Measurements from ENCODE around the gene INTS11. TPM values are rescaled to one million over a fixed set of nuclear protein-coding genes. Genes with fewer than 3 reads are reported as not detected.

INTS11 gene
- total and polyA plus RNA-seq, 2 donors (not counting 1 experiment from before 2014, with no cell fraction given): 149 to 245 TPM

DNA sequence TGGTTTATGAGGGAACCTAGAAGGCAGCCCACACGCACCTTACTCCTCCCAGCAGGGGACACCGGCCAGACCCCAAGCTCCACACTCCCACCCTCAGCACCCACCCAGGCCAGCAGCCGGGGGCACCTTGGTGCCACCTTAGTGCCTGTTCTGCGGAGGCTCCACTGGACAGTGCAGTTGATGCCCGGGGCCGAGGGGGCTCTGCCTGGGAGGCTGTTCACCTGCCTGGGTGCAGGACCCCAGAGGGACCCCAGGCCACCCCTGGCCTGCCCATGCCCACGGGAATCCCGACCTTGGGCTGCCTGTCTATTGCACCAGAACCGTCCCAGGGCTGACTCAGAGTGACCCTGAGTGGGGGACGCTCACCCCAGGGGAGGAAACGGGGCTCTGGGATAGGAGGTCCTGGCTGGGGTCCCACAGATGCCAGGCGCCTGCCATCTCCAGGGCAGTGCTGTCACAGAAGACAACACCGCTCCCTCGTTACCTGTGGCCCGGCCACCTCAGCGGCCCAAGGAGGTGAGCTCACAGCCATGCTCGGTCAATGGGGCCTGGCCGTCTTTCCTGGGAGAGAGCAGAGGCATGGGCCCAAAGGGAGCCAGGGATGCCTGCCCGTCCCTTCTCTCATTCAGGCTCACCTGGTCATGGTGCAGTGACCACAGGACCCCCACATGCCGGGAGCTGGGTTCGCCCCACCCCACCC lies 43.5 kb downstream of the INTS11 start:
- Histone ChIP-seq H2AFZ (ENCODE audit: insufficient read depth, low read depth, low read length, poor library complexity, severe bottlenecking) (no peak overlapping the region), H3K4me3 (ENCODE audit: control extremely low read depth in 1 of 5, extremely low read depth in 1 of 5, insufficient read depth in 1 of 5, low read depth in 2 of 5, low read length in 4 of 5) (no peak overlapping the region), H3K9ac (ENCODE audit: low read length) (no peak overlapping the region), H3K4me1 (ENCODE audit: control insufficient read depth in 2 of 2, insufficient read depth in 2 of 2, low read length in 2 of 2) (peaks cover 0 to 3% of the 10 kb centered on the region in 2 donors), H3K36me3 (replicated peaks in 1 of 2; ENCODE audit: control extremely low read depth in 1 of 2, control insufficient read depth in 1 of 2, extremely low read depth in 1 of 2, insufficient read depth in 2 of 2, low read length in 1 of 2) (no peaks in the 10 kb centered on the region), H4K20me1 (ENCODE audit: control insufficient read depth, insufficient read depth, low read length, poor library complexity, severe bottlenecking) (no peaks in the 10 kb centered on the region), H3K4me2 (replicated peaks; ENCODE audit: low read depth, low read length, poor library complexity, severe bottlenecking) (no peak overlapping the region), H3K79me2 (ENCODE audit: control insufficient read depth, insufficient read depth, low read length) (no peaks in the 10 kb centered on the region), H3K27me3 (replicated peaks in 1 of 4; ENCODE audit: control extremely low read depth in 1 of 4, control insufficient read depth in 3 of 4, insufficient read depth in 4 of 4, low read length in 3 of 4) (no peaks in the 10 kb centered on the region), H3K9me3 (ENCODE audit: control extremely low read depth in 1 of 3, control insufficient read depth in 2 of 3, insufficient read depth in 1 of 3, low read length in 2 of 3) (no peaks in the 10 kb centered on the region), H3K27ac (ENCODE audit: low read length in 2 of 2) (no peak overlapping the region)
- Mint-ChIP-seq H3K9me3 (ENCODE audit: insufficient read depth) (no peaks in the 10 kb centered on the region), H3K27me3 (no peaks in the 10 kb centered on the region), H3K27ac (no peak overlapping the region), H3K4me1 (peaks cover 3% of the 10 kb centered on the region), H3K4me3 (no peak overlapping the region)
- TF ChIP-seq, protein P1, sequence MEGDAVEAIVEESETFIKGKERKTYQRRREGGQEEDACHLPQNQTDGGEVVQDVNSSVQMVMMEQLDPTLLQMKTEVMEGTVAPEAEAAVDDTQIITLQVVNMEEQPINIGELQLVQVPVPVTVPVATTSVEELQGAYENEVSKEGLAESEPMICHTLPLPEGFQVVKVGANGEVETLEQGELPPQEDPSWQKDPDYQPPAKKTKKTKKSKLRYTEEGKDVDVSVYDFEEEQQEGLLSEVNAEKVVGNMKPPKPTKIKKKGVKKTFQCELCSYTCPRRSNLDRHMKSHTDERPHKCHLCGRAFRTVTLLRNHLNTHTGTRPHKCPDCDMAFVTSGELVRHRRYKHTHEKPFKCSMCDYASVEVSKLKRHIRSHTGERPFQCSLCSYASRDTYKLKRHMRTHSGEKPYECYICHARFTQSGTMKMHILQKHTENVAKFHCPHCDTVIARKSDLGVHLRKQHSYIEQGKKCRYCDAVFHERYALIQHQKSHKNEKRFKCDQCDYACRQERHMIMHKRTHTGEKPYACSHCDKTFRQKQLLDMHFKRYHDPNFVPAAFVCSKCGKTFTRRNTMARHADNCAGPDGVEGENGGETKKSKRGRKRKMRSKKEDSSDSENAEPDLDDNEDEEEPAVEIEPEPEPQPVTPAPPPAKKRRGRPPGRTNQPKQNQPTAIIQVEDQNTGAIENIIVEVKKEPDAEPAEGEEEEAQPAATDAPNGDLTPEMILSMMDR (IDR thresholded peaks at IDR 0.05): no peak
- no peak for TF ChIP-seq EZH2 (IDR thresholded peaks at IDR 0.05; ENCODE audit: borderline replicate concordance, insufficient read depth, low read depth, low read length, poor library complexity, severe bottlenecking)
- no peak for ATAC-seq (ENCODE audit: low read depth)
- no peak for DNase-seq
- POLR2A ChIA-PET: interaction anchor here (0.6 to 0.8 kb wide), 2 partner anchors 11 to 268 kb away, joined by 3 to 6 read pairs; no protein-coding TSS in a partner anchor
- 90% methylated on average over 19 of the region's 21 CpGs for WGBS (ENCODE audit: insufficient coverage)
- CTCF ChIA-PET: no interaction called here
- intact Hi-C loops (cut with micrococcal nuclease): no loop called here

DNA sequence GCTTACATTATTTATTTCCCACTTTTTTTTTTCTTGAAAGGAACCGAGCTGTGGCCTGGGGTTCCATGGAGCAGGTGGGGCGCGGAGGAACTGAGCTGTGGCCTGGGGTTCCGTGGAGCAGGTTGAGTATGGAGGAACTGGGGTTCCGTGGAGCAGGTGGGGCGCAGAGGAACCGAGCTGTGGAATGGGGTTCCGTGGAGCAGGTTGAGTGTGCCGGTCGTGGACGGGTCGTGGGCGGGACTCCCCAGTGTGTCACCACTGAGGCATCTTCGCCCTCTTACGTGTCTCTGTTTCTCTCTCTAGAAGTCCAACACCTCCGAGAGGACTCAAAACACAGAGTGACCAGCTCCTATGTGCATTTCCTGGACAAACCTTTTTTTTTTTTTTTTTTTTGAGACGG lies 45.4 kb downstream of the INTS11 start:
- 96% methylated on average over 12 of the region's 17 CpGs for WGBS (ENCODE audit: insufficient coverage)
- no peaks in the 10 kb centered on the region for H3K27me3 Mint-ChIP-seq
- no peak overlapping the region for H3K27ac Mint-ChIP-seq
- no peak overlapping the region for H3K4me3 Mint-ChIP-seq
- Histone ChIP-seq H2AFZ (ENCODE audit: insufficient read depth, low read depth, low read length, poor library complexity, severe bottlenecking) (no peak overlapping the region), H3K9ac (ENCODE audit: low read length) (no peak overlapping the region), H3K27ac (ENCODE audit: low read length in 2 of 2) (no peak overlapping the region), H3K4me3 (ENCODE audit: control extremely low read depth in 1 of 5, extremely low read depth in 1 of 5, insufficient read depth in 1 of 5, low read depth in 2 of 5, low read length in 4 of 5) (no peak overlapping the region), H3K79me2 (ENCODE audit: control insufficient read depth, insufficient read depth, low read length) (no peaks in the 10 kb centered on the region), H3K4me1 (ENCODE audit: control insufficient read depth in 2 of 2, insufficient read depth in 2 of 2, low read length in 2 of 2) (peaks cover 5 to 11% of the 10 kb centered on the region in 2 donors), H4K20me1 (ENCODE audit: control insufficient read depth, insufficient read depth, low read length, poor library complexity, severe bottlenecking) (no peaks in the 10 kb centered on the region), H3K27me3 (replicated peaks in 1 of 4; ENCODE audit: control extremely low read depth in 1 of 4, control insufficient read depth in 3 of 4, insufficient read depth in 4 of 4, low read length in 3 of 4) (no peaks in the 10 kb centered on the region), H3K36me3 (replicated peaks in 1 of 2; ENCODE audit: control extremely low read depth in 1 of 2, control insufficient read depth in 1 of 2, extremely low read depth in 1 of 2, insufficient read depth in 2 of 2, low read length in 1 of 2) (no peaks in the 10 kb centered on the region), H3K9me3 (ENCODE audit: control extremely low read depth in 1 of 3, control insufficient read depth in 2 of 3, insufficient read depth in 1 of 3, low read length in 2 of 3) (no peaks in the 10 kb centered on the region), H3K4me2 (replicated peaks; ENCODE audit: low read depth, low read length, poor library complexity, severe bottlenecking) (no peak overlapping the region)
- H3K9me3 Mint-ChIP-seq (ENCODE audit: insufficient read depth): no peaks in the 10 kb centered on the region
- CTCF ChIA-PET: interaction anchor here (1.7 kb wide), 1 partner anchor 13 kb away, joined by 5 read pairs; no protein-coding TSS in a partner anchor
- TF ChIP-seq, protein P1 (IDR thresholded peaks at IDR 0.05): no peak
- TF ChIP-seq EZH2 (IDR thresholded peaks at IDR 0.05; ENCODE audit: borderline replicate concordance, insufficient read depth, low read depth, low read length, poor library complexity, severe bottlenecking): no peak
- intact Hi-C loops (cut with micrococcal nuclease): no loop called here
- peaks cover 4% of the 10 kb centered on the region for H3K4me1 Mint-ChIP-seq
- no peak for DNase-seq
- no peak for ATAC-seq (ENCODE audit: low read depth)
- POLR2A ChIA-PET: no interaction called here
